PFSK-1 (cell line): ENCODE measurements around the gene USP19.

Source experiments
- FOXP2 ChIP-seq: optimal IDR thresholded peaks from 2 replicates; pipeline ENCODE3; 2011; ENCODE audit warnings: borderline replicate concordance, control low read depth, inconsistent platforms; ENCODE audit not compliant: insufficient read depth; ENCODE audit errors: extremely low read length, extremely low read depth
- POLR2AphosphoS5 ChIP-seq: IDR thresholded peaks from 2 replicates; pipeline ENCODE4 v1.6.1; 2012; ENCODE audit warnings: low read depth, mild to moderate bottlenecking, control low read depth, low read length, moderate library complexity
- SIN3A ChIP-seq: IDR thresholded peaks from 2 replicates; pipeline ENCODE4 v1.6.1; 2012; ENCODE audit warnings: mild to moderate bottlenecking, low read length, moderate library complexity, borderline replicate concordance; ENCODE audit not compliant: insufficient read depth
- TAF1 ChIP-seq: IDR thresholded peaks from 2 replicates; pipeline ENCODE4 v1.6.1; 2012; ENCODE audit warnings: low read length, control low read depth, borderline replicate concordance; ENCODE audit not compliant: insufficient read depth
- TF ChIP-seq, protein P1 (sequence below), 2 experiments: IDR thresholded peaks; 2 replicates each; pipeline versions ENCODE4 v1.6.1 to v1.8.0; 2011 to 2012; ENCODE audit warnings: low read depth in 2 of 2, low read length in 2 of 2, control low read depth in 1 of 2, inconsistent platforms in 1 of 2, mild to moderate bottlenecking in 1 of 2, moderate library complexity in 1 of 2; ENCODE audit not compliant: insufficient read depth in 1 of 2

The USP19 gene

DNA sequence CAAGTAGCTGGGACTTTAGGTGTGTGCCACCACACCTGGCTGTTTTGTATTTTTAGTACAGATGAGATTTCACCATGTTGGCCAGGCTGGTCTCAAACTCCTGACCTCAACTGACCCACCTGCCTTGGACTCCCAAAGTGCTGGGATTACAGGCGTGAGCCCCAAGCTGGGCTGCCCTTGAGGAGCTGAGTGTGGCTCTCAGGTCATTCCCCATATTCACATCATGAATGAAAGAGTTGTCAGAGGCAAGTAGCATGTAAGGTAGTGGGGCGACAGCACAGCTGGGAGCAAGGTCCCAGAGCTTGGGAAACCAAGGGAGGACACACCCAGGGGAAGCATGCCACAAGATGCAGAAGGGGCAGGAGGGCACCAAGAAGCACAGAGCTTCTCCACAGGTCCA, 40.6 kb upstream of the USP19 start:
- TF ChIP-seq FOXP2 (no peak), TAF1 (no peak), POLR2AphosphoS5 (no peak), SIN3A (no peak)
- TF ChIP-seq, protein P1, sequence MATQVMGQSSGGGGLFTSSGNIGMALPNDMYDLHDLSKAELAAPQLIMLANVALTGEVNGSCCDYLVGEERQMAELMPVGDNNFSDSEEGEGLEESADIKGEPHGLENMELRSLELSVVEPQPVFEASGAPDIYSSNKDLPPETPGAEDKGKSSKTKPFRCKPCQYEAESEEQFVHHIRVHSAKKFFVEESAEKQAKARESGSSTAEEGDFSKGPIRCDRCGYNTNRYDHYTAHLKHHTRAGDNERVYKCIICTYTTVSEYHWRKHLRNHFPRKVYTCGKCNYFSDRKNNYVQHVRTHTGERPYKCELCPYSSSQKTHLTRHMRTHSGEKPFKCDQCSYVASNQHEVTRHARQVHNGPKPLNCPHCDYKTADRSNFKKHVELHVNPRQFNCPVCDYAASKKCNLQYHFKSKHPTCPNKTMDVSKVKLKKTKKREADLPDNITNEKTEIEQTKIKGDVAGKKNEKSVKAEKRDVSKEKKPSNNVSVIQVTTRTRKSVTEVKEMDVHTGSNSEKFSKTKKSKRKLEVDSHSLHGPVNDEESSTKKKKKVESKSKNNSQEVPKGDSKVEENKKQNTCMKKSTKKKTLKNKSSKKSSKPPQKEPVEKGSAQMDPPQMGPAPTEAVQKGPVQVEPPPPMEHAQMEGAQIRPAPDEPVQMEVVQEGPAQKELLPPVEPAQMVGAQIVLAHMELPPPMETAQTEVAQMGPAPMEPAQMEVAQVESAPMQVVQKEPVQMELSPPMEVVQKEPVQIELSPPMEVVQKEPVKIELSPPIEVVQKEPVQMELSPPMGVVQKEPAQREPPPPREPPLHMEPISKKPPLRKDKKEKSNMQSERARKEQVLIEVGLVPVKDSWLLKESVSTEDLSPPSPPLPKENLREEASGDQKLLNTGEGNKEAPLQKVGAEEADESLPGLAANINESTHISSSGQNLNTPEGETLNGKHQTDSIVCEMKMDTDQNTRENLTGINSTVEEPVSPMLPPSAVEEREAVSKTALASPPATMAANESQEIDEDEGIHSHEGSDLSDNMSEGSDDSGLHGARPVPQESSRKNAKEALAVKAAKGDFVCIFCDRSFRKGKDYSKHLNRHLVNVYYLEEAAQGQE (IDR thresholded peaks at IDR 0.05; ENCODE audit: insufficient read depth in 1 of 2, low read depth in 2 of 2, low read length in 2 of 2): no peak

DNA sequence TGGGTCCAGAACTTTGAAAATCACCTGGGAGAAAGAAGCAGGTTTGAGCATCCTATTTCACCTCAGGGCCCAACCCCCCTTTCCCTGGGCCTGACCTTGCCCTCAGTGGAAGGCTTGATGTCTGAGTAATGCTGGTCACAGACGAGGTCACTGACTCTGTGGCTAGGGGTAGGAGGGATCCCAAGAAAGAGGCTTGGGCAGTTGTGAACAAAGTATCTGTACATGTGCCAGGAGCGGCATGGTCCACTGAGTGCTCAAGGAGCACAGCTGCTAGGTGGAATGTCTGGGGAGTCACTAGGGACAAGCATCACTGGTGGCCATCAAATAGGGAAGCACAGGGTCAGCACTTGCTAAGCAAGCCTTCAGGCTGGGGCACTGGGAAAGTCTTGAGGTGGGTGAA, 38.2 kb upstream of the USP19 start:
- TF ChIP-seq POLR2AphosphoS5: no peak
- TF ChIP-seq, protein P1 (IDR thresholded peaks at IDR 0.05; ENCODE audit: insufficient read depth in 1 of 2, low read depth in 2 of 2, low read length in 2 of 2): no peak

DNA sequence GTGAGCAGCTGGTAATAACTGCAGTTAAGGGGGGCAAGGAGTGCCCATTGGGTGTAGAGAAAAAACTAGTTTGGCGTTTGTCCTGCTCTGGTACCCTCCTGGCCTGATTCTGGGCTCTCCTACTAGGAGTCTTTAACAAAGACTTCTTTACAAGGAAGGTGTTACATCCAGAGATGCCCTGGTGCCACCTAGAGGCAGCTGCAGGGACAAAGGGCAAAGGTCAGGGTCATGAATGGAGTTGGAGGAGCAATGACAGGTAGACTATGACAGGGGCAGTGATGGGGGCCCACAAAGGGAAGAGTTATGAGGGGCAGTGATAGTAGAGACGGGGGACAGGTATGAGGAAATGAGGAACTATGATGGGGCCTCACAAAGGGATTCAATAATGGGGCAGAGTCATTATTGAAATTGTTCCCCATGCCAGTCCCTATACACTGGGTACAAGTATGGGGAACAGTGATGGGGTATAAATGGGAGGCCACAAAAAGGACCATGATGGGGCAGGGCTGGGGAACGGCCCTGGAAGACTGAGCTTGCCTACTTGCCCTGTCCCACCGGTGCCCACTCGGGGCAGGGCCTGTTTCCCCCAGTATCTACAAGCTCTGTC, 37.6 kb upstream of the USP19 start:
- TF ChIP-seq FOXP2 (no peak), TAF1 (no peak), SIN3A (no peak), POLR2AphosphoS5 (no peak)
- TF ChIP-seq, protein P1 (IDR thresholded peaks at IDR 0.05; ENCODE audit: insufficient read depth in 1 of 2, low read depth in 2 of 2, low read length in 2 of 2): no peak

DNA sequence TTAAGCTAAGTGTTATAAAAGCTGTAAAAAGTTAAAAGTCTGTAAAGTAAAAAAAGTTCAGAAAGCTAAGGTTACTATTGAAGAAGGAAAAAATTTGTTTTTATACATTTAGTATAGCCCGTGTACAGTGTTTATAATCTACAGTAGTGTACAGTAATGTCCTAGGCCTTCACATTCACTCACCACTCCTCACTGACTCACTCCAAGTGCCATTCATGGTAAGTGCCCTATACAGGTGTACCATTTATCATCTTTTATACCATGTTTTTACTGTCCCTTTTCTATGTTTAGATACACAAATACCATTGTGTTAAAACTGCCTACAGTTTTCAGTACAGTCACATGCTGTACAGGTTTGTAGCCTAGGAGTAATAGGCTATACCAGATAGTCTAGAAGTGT, 36.7 kb upstream of the USP19 start:
- no peak for TF ChIP-seq FOXP2
- TF ChIP-seq POLR2AphosphoS5: no peak

DNA sequence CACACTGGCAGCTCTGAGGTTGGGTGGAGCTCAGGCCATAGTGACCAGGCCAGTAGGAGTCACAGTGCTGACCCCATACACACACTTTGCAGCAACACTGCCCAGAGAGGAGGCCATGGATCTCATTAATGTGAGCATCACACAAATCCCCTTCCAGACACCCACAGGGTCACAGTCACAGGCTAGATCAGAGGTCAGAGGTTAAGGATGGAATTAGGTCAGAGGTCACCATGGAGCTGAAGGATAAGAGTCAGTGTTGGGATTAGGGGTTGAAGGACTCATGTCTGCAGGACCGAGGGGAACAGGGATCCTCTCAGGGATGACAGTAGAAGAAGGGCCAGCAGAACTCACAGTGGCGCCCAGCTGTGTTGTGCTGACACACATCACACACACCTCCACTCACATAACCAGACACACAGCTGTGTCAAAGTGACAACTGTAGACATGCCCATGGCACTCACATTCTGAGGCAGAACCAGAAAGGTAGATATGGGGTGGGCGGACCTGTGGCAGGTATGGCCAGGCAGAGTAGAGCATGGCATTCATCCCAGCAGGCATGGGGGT, 32.8 kb upstream of the USP19 start:
- no peak for TF ChIP-seq POLR2AphosphoS5
- TF ChIP-seq TAF1: no peak
- no peak for TF ChIP-seq FOXP2
- TF ChIP-seq, protein P1 (IDR thresholded peaks at IDR 0.05; ENCODE audit: insufficient read depth in 1 of 2, low read depth in 2 of 2, low read length in 2 of 2): no peak
- no peak for TF ChIP-seq SIN3A
